GM18520 (cell line): ENCODE data around the gene SFN.
"Not testable (repeated sequence)": the region's sequence is repeated elsewhere in the genome, so short reads cannot be mapped to it uniquely, and the experiment has no call there.

Source experiments
- ATAC-seq: cut with Tn5 transposase; IDR thresholded peaks from one replicate; pipeline ENCODE4 v1.9.1; 2021; ENCODE audit not compliant: unreplicated experiment

Gene SFN

GRCh38 chr1:26861889-26862378, 1.0 kb upstream of the SFN start:
- no peak for ATAC-seq

GRCh38 chr1:26863685-26864077, 732 bp downstream of the SFN start:
- no peak for ATAC-seq

DNA sequence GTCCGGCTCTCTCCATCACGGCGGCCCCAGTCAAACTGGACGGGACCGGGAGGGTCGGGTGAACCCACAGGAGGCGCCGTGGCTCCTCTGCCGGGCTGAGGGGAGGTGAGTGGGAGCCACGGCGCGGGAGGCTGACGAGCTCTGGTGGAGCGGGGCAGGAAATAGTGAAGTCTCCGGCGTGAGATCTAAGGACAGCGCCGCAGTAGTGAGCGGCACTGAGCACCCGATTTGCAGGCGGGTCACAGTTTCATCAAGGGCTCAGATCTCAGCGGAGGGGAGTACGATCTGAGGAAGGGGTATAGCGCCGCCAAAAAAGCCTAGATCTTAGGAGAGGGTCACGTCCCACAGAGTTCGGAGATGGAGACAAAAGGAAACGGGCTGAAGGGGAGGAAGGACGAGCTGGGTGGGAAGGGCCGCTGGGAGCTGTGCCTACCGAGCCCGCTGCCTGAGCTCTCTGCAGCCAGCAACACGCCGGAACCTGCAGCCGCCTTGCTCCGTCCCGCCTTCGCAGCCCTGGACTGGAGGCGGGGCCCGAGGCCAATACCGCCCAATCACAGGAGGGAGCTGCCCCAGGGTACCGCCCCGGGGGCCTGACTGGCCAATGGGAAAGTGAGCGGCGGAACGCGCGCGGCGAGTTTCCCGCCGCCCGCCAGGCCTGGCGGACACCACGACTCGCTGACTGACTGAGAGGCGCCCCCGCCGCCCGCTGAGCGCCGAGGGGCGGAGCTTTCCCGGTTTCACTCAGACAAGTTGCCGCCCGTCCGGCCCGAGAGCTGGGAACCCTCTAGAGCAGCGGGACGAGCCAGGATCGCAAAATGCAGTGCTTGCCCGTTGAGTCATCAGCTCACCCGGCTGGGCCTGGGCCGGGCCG, 1.9 kb downstream of the SFN start:
- ATAC-seq, result peak; percentile 96

DNA sequence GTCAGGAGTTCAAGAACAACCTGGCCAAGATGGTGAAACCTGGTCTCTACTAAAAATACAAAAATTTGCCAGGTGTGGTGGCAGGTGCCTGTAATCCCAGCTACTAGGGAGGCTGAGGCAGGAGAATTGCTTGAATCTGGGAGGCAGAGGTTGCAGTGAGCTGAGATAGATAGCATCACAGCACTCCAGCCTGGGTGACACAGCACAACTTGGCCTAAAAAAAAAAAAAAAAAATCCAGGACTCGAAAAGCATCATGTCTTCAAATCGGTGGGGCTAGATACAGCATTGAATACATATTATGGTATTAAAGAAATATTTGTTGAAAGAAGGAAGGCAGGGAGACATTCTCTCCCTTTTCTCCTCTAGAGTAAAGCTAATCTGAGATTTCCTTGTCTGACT, 10.1 kb downstream of the SFN start:
- not testable (repeated sequence) for ATAC-seq

GRCh38 chr1:26874896-26875295, 11.9 kb downstream of the SFN start:
- no peak for ATAC-seq

DNA sequence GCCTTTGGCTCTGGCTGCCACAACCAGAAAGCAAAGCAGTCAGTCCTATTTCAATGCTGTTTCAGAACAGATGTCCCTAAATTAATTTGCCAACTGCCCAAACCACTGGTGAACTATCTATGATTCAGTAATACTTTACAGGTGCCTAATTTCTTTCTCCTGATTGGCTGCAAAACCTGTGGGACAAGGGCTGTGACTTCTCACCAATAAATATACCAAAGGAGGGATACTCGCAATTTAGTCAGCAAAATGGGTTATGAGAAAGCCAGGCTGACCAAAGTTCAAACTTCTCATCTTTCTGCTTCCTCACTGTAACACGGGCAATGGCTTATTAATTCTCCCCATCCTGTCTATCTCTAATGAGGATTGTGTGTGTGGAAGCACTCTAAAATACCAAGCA, 14.4 kb downstream of the SFN start:
- no peak for ATAC-seq

DNA sequence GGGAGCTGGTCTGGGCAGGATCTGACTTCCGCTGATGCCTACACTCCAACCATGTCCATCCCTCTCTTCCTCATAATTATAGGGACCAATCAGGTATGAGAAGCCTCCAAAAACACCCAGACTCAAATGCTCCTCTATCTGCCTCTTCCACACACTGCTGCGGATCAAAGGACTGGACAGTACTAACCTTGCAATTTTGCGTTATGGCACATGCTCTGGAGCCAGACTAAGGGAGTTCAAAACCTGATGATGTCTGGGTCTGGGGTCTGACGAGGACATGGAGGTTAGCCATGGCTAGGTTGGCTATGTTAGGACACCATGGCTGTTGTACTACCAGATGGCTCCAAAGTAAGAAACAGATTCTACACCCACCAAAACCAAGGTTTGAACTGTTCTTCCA, 16.8 kb downstream of the SFN start:
- ATAC-seq, result no peak

- ATAC-seq, result not testable (repeated sequence)
Measured at GRCh38 chr1:26881611-26882010, 18.7 kb downstream of the SFN start.

DNA sequence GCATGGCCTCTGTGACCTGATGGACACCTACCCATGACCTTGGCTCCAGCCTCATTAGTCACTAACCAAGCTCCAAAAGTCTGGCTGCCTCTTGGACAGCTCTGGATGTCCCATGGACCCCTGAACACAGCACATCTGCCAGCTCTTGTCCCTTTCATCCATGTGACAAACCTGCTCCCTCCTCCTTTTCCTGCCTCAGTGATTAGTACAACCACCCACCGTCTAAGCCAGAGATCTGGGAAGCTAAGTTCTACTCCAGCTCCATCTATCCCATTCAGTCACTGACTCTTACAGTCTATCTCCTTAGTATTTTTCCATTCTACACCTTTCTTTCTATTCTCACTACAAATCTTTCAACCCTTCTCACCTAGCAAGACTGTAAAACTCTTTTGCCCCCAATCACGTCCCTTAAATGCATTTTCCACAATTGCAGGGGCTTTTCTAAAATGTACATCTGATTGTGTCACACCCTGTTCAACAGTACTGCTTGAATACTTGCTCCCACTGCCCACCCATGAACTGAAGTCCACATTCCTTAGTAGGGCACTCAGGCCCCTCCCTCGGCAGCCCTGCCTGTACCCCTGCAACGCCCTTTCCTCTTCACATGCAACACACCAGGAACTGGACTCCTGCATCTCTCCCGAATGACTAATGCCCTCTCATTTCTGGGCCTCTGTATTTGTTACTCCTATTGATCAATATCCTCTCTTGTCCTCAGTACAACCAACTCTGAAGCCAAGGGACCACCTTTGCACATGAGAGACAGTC, 19.9 kb downstream of the SFN start:
- no peak for ATAC-seq

DNA sequence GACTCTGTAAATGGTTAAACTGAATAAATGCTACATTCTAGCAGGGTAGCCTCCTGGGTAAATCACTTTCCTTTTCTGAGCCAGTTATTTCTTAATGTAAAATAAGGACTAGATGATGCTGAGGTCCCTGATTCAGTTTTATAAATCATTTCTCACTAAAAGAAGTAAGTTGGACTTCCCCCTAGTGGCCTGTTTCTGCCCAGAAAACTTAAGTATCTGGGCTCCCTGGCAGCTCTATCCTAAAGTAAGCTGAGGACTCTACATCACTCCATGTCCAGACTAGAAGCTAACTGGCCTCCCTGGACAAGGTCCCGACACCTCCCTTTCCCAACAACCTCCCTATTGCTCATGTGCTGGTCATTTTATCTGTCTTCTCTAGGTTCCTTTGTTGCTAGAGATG, 24.2 kb downstream of the SFN start:
- ATAC-seq, result no peak

GRCh38 chr1:26888231-26888630, 25.3 kb downstream of the SFN start:
- ATAC-seq, result no peak

- ATAC-seq, result peak; percentile 90
Measured at GRCh38 chr1:26889551-26890466, 26.9 kb downstream of the SFN start, which contains the start of gene GPN2. GPN2 (minus strand) TSS chr1:26890283; CDS start chr1:26890096, 187 bp downstream.

GRCh38 chr1:26890467-26890796, 27.5 kb downstream of the SFN start:
- ATAC-seq, result peak; percentile 6

DNA sequence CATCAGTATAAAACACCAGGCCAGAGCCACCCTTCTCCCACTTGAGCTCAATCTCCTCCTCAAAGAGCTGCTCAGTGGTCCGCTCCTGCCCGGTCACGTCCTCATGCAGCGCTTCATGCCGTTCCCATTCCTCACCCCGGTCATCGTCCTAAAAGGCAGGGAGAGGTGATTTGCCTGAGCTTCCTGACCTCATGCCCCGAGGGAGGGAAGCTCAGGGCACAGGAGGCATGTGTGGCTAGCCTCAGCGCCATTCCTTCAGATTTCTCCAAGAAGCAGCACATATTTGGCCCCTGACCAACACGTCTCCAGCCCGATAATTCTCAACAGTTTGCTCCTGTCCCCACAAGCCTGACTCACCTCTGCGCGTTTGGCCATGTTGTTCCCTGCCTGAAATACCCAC, 31.3 kb downstream of the SFN start:
- no peak for ATAC-seq

DNA sequence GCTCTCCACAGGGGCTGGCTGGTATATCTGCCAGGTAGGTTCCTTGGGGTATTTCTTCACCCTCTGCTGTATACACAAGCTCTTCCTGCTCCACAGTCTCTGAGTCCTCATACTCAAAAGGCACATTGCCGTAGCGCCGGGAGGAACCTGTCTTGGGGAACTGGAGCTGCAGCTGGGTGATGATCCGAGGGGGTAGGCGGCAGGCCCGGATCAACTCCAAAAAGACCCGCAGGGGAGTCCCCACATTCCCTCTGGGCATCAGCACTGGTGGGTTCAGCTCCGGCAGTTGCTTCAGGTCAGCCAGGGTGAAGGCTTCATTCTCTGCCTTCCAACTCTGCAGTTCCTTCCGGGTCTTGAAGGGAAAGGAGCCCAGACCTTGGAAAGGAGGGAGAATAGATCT, 34.4 kb downstream of the SFN start:
- no peak for ATAC-seq

- peak; percentile 60 for ATAC-seq
Measured at GRCh38 chr1:26900001-26900814, 37.3 kb downstream of the SFN start, which contains the start of gene GPATCH3. GPATCH3 (minus strand) TSS chr1:26900467; CDS start chr1:26900442, 25 bp downstream.

- no peak for ATAC-seq
Measured at GRCh38 chr1:26900815-26901511, 38.0 kb downstream of the SFN start.

DNA sequence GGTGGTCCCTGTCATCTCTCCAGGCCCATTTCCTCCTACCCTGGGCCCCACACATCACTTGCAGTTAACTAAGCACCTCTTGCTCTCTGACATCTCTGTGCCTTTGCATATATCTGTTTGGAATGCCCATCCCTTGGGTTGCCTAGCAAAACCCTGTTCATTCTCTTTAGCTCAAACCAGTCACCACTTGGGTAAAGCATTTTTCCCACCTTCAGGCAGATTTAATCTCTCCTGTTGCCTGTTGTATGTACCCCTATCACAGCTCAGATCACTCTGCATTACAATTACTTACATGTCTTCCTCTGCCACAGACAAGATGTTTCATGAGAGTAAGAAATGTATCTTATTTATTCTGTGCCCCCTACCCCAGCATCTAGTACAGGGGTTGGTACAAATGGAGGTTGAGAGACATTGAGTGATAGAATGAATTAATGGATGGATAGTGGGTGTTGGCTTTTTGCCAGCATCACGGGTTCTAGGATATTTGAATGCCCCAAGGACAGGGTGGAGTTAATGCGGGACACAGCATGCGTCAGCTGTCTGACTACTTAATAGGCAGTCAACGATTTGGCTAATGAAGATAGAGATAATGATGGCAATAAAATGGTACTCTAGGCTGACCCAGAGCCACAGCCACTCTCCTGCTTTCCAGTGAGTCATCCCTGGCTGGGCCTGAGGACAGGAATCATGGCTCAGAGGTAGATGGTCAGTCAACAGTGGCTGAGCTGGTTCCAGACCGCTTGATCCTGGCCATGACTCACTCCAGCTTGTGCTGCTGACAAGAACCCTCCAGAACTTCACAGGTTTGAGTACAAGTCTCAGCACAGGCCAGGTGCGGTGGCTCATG, 44.3 kb downstream of the SFN start:
- no peak for ATAC-seq

DNA sequence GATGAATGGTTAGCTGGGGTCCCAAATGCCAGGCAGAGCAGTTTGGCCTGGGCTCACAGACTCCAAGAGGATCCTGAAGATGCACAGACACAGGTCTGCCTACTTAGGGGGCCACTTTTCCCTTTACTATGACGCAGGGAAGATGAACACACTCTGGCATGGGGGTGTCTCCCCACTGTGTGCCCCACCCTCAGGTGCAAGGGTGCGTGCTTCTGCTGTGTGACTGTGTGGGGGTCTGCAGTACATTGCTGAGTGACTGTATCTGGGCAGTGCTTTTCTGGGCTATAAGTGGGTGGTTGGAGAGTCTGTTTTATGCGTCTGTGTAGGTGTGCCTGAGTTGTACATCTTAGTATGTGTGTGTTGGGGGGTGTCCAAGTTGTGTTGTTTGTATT, 47.0 kb downstream of the SFN start:
- ATAC-seq, result no peak
